KG1 (cell line): ENCODE data around the gene SERBP1.
"Not testable (repeated sequence)": the region's sequence is repeated elsewhere in the genome, so short reads cannot be mapped to it uniquely, and the experiment has no call there.

Experiments
- DNase-seq: peaks from one replicate; lab custom pipeline; 2025; lab: John Stamatoyannopoulos, UW

The SERBP1 gene

GRCh38 chr1:67440339-67440738 lies 10.1 kb upstream of the SERBP1 start:
- no peak for DNase-seq

GRCh38 chr1:67439277-67440029 lies 9.3 kb upstream of the SERBP1 start:
- no peak for DNase-seq

- DNase-seq, result no peak
These were observed 7.8 kb upstream of the SERBP1 start for GRCh38 chr1:67437961-67438360.

- no peak for DNase-seq
These were observed 6.4 kb upstream of the SERBP1 start for GRCh38 chr1:67436511-67437055.

- DNase-seq, result no peak
These were observed 4.3 kb upstream of the SERBP1 start for GRCh38 chr1:67434491-67434890.

- DNase-seq, result peak; percentile 24
These were observed 3.6 kb upstream of the SERBP1 start for GRCh38 chr1:67433837-67434236.

GRCh38 chr1:67432745-67433144 lies 2.5 kb upstream of the SERBP1 start:
- no peak for DNase-seq

GRCh38 chr1:67431869-67432578 lies 1.8 kb upstream of the SERBP1 start:
- no peak for DNase-seq

GRCh38 chr1:67431156-67431765 lies 1.1 kb upstream of the SERBP1 start:
- no peak for DNase-seq

- DNase-seq, result no peak
These were observed 459 bp downstream of the SERBP1 start for GRCh38 chr1:67429528-67430357.

- DNase-seq, result no peak
These were observed 1.1 kb downstream of the SERBP1 start for GRCh38 chr1:67429011-67429527.

- DNase-seq, result no peak
These were observed 2.3 kb downstream of the SERBP1 start for GRCh38 chr1:67427947-67428346.

- DNase-seq, result no peak
These were observed 2.7 kb downstream of the SERBP1 start for GRCh38 chr1:67427465-67427864.

GRCh38 chr1:67420835-67421492 lies 9.2 kb downstream of the SERBP1 start:
- DNase-seq, result no peak

- no peak for DNase-seq
These were observed 11.2 kb downstream of the SERBP1 start for GRCh38 chr1:67418839-67419586.

GRCh38 chr1:67417733-67418132 lies 12.5 kb downstream of the SERBP1 start:
- DNase-seq, result not testable (repeated sequence)

GRCh38 chr1:67415041-67415440 lies 15.2 kb downstream of the SERBP1 start:
- no peak for DNase-seq

GRCh38 chr1:67414574-67414973 lies 15.6 kb downstream of the SERBP1 start:
- no peak for DNase-seq

- not testable (repeated sequence) for DNase-seq
These were observed 17.1 kb downstream of the SERBP1 start for GRCh38 chr1:67413101-67413500.

GRCh38 chr1:67408148-67408547 lies 22.1 kb downstream of the SERBP1 start:
- DNase-seq, result no peak
